ENCODE measurements around the gene SGCA. TPM values are rescaled to one million over a fixed set of nuclear protein-coding genes. Genes with fewer than 3 reads are reported as not detected.

SGCA gene
- total and polyA plus RNA-seq, 2 of the 8 experiments (the other 6 are each of a cell fraction or from before 2014, with no cell fraction given): 0.12 TPM; not detected in 1

GRCh38 chr17:50125420-50125997 is 40.3 kb upstream of the SGCA start:
- Histone ChIP-seq H3K4me3 (ENCODE audit: extremely low read depth in 1 of 4, insufficient read depth in 2 of 4, low read depth in 3 of 4, low read length in 4 of 4) (no peak overlapping the region), H2BK120ac (replicated peaks; ENCODE audit: low read depth, low read length) (no peak overlapping the region), H2BK20ac (ENCODE audit: low read length) (no peak overlapping the region; the same call in 1 of the 2 replicates), H4K20me1 (replicated peaks in 1 of 2; ENCODE audit: control insufficient read depth in 1 of 2, insufficient read depth in 2 of 2, low read length in 2 of 2) (no peaks in the 10 kb centered on the region), H3K4me2 (ENCODE audit: insufficient read depth in 1 of 2, low read depth in 2 of 2, low read length in 2 of 2) (no peak overlapping the region), H2BK12ac (ENCODE audit: low read depth, low read length) (no peak overlapping the region), H2AK5ac (ENCODE audit: low read depth, low read length) (no peak overlapping the region), H3K27ac (ENCODE audit: low read depth, low read length) (no peak overlapping the region), H3K56ac (replicated peaks; ENCODE audit: insufficient read length, low read depth, low read length) (no peak overlapping the region), H4K8ac (ENCODE audit: extremely low read depth, insufficient read depth, low read length) (no peak overlapping the region; the same call in 1 of the 2 replicates), H3K4ac (replicated peaks; ENCODE audit: insufficient read length, low read depth, low read length) (no peak overlapping the region), H3K23ac (ENCODE audit: insufficient read length) (no peak overlapping the region), H3K23me2 (ENCODE audit: low read depth, low read length) (peaks cover 16% of the 10 kb centered on the region), H2AFZ (ENCODE audit: low read length) (no peak overlapping the region), H2BK15ac (ENCODE audit: low read length) (no peak overlapping the region), H3K79me2 (ENCODE audit: control insufficient read depth in 1 of 2, insufficient read depth in 2 of 2, low read length in 2 of 2) (no peaks in the 10 kb centered on the region), H3K79me1 (ENCODE audit: low read depth, low read length) (no peaks in the 10 kb centered on the region), H4K91ac (replicated peaks; ENCODE audit: insufficient read length, low read length) (no peak overlapping the region), H3K36me3 (ENCODE audit: control insufficient read depth in 2 of 4, insufficient read depth in 4 of 4, low read length in 3 of 4) (no peaks in the 10 kb centered on the region), H3K18ac (ENCODE audit: extremely low read depth, low read length) (no peak overlapping the region), H3K9me3 (ENCODE audit: insufficient read depth in 2 of 2, low read depth in 1 of 2, low read length in 1 of 2) (no peaks in the 10 kb centered on the region), H3K4me1 (replicated peaks in 1 of 4; ENCODE audit: control insufficient read depth in 3 of 4, insufficient read depth in 4 of 4, low read length in 3 of 4) (peaks cover 5 to 25% (median 19%) of the 10 kb centered on the region in 4 experiments), H3K27me3 (replicated peaks in 1 of 4; ENCODE audit: control insufficient read depth in 3 of 4, extremely low read depth in 1 of 4, insufficient read depth in 3 of 4, low read length in 3 of 4) (peaks cover 0 to 3% (median 1%) of the 10 kb centered on the region in 4 experiments; a peak in 2 of 7 replicates), H2BK5ac (ENCODE audit: low read depth, low read length) (no peak overlapping the region), H3K14ac (ENCODE audit: insufficient read length) (no peak overlapping the region), H3K9ac (replicated peaks in 1 of 4; ENCODE audit: extremely low read depth in 1 of 4, low read depth in 3 of 4, low read length in 3 of 4) (no peak overlapping the region), H4K5ac (ENCODE audit: insufficient read length, low read depth, low read length) (no peak overlapping the region)
- TF ChIP-seq NANOG (IDR thresholded peaks at IDR 0.05; ENCODE audit: insufficient read depth, low read depth, low read length, poor library complexity, severe bottlenecking) (no peak), PHF8 (conservative IDR thresholded peaks at IDR 0.05; ENCODE audit: low read depth, low read length) (no peak)
- POLR2A ChIA-PET (ENCODE audit: partially characterized antibody): interaction anchor here (1.6 kb wide), 1 partner anchor 69 kb away, joined by 3 read pairs; the partner anchor contains the start of gene ITGA3
- DNase-seq (ENCODE audit: low read depth in 1 of 2, low spot score in 2 of 2) (no peak), FAIRE-seq (no peak)
- CTCF ChIA-PET (ENCODE audit: partially characterized antibody): interaction anchor here (1.2 to 23.0 kb wide), 6 partner anchors 11 to 173 kb away, joined by 3 to 412 read pairs (median 22); partner anchors contain the start of genes PDK2 and PPP1R9B
- 97% methylated on average over 4 of the region's 4 CpGs; no CpG with 5 or more reads in 1 of the 2 experiments for WGBS, 2 experiments (ENCODE audit: extremely low coverage in 1 of 2, insufficient coverage in 1 of 2, insufficient read length in 1 of 2, insufficient replicate concordance in 2 of 2, low coverage in 1 of 2, low lambda C conversion rate in 2 of 2, missing lambda C conversion rate in 1 of 2)
